ENCODE measurements around the gene RFTN1.

Gene RFTN1

GRCh38 chr3:16329826-16330129 lies 183.7 kb downstream of the RFTN1 start:
- TF ChIP-seq, protein P1, sequence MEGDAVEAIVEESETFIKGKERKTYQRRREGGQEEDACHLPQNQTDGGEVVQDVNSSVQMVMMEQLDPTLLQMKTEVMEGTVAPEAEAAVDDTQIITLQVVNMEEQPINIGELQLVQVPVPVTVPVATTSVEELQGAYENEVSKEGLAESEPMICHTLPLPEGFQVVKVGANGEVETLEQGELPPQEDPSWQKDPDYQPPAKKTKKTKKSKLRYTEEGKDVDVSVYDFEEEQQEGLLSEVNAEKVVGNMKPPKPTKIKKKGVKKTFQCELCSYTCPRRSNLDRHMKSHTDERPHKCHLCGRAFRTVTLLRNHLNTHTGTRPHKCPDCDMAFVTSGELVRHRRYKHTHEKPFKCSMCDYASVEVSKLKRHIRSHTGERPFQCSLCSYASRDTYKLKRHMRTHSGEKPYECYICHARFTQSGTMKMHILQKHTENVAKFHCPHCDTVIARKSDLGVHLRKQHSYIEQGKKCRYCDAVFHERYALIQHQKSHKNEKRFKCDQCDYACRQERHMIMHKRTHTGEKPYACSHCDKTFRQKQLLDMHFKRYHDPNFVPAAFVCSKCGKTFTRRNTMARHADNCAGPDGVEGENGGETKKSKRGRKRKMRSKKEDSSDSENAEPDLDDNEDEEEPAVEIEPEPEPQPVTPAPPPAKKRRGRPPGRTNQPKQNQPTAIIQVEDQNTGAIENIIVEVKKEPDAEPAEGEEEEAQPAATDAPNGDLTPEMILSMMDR (IDR thresholded peaks at IDR 0.05; ENCODE audit: extremely low read depth, insufficient read depth, missing control alignments): no peak
- in situ Hi-C loops (cut with MboI; ENCODE audit: low pct_unique_long_range_greater_than_20kb, low sequenced_read_pairs, unreplicated experiment): no loop called here

DNA sequence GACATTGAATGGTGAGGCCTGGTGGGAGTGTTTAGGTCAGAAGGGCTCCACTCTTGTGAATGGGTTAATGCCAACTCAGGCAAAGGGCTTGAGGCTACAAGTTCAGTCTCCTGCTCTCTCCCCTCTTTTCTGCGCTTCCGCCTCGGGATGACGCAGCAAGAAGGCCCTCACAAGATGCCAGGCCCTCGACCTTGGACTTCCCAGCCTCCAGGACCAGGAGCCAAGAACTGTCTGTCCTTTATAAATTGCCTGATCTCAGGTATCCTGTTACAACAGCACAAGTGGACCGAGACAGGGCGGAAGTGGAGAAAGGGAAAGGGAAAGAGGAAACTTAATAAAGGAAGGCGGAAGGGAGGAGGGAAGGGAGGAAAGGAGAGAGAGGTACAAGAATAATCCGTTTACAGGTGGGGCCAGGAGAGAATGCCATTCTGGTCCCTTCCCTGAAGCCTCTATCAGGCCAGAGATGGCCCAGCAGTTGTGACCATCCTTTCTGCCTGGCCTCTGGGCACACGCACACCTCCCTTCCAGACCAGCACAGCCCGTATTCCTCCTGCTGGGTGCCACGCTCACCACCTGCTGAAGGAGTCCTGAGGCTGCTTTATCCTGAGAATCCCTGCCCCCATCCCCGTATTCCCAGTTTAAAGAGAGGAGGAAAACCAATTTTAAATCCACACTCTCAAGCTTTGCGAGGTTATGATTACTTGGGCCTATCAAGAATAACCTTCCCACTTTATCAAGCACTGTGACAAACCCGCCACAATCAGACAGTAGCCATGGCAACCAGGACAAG lies 184.3 kb downstream of the RFTN1 start:
- TF ChIP-seq, protein P1 (IDR thresholded peaks at IDR 0.05; ENCODE audit: extremely low read depth, insufficient read depth, missing control alignments): no peak
- in situ Hi-C loops (cut with MboI; ENCODE audit: low pct_unique_long_range_greater_than_20kb, low sequenced_read_pairs, unreplicated experiment): no loop called here
- DNase-seq (ENCODE audit: low spot score): no peak

More at GRCh38 chr3:16329826-16330129, 183.7 kb downstream of the RFTN1 start:
- no peak for DNase-seq (ENCODE audit: low spot score)

GRCh38 chr3:16328124-16328523 lies 185.4 kb downstream of the RFTN1 start:
- no peak for DNase-seq (ENCODE audit: low spot score)
- TF ChIP-seq, protein P1 (IDR thresholded peaks at IDR 0.05; ENCODE audit: extremely low read depth, insufficient read depth, missing control alignments): no peak
- in situ Hi-C loops (cut with MboI; ENCODE audit: low pct_unique_long_range_greater_than_20kb, low sequenced_read_pairs, unreplicated experiment): no loop called here

DNA sequence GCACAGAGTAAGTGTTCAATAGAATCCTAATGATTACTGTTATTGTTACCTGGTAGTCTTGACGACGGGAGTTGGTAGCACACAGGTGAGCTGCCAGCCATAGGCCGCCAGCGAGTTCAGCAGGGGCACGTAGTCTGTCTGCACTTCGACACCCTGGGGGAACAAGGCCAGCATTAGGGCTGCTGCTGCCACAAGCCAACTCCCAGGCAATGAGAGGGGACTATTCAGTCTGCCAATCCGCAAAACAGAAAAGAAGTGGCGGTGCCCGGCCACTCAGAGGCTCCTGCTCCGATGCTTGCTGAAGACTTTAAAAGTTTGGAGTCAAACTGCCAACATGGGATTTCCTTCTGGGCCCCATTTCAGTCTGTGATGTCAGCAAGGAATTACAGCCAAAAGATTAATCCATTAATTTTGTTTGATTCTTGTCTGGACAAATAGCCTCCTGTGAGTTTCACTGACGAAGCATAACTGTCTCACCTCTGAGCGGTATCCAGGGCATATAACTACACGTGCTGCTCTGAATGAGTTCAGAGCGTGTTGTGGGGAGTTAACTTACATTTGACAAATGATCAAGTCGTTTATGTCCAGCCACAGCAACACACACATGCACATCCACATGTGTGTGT lies 186.7 kb downstream of the RFTN1 start:
- TF ChIP-seq, protein P1 (IDR thresholded peaks at IDR 0.05; ENCODE audit: extremely low read depth, insufficient read depth, missing control alignments): no peak
- in situ Hi-C loops (cut with MboI; ENCODE audit: low pct_unique_long_range_greater_than_20kb, low sequenced_read_pairs, unreplicated experiment): no loop called here
- DNase-seq (ENCODE audit: low spot score): no peak

DNA sequence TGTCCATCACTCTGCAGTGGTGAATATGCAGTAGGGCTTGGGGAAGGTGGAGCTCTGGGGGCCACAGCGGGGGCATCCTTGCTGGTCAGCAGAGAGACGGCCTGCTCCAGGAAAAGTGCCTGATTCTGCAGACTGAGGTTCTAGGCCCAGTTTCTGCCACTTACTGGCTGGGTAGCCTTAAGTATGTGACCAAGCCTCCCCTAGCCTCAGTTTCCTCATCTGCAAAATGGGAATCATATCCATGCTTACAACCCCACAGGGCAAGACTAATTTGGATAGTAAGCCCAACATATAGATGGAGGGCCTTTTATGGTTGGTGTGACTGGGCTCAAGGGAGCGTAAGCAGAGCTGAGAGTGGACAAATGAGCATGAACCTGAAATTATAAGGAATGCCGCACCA lies 187.6 kb downstream of the RFTN1 start:
- in situ Hi-C loops (cut with MboI; ENCODE audit: low pct_unique_long_range_greater_than_20kb, low sequenced_read_pairs, unreplicated experiment): no loop called here
- TF ChIP-seq, protein P1 (IDR thresholded peaks at IDR 0.05; ENCODE audit: extremely low read depth, insufficient read depth, missing control alignments): no peak
- DNase-seq (ENCODE audit: low spot score): no peak

DNA sequence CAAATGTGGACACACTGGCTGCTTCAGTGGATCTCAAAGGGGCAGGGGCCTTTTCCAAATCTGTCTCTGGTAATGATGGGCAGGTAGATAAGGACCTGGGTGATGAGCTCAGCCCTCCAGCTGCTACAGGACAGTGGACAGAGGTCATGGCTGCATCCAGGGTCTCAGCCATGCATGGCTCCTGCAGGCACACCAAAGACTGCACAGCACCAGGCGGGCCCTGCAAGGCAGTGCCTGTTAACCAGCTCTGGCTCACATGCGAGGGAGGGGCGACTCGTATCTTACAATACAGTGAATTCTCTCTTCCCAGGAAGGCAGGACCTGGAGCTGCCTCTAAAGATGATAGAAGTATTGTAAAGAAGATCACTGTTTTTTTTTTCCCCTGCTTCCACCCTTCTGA lies 189.8 kb downstream of the RFTN1 start:
- DNase-seq (ENCODE audit: low spot score): no peak
- in situ Hi-C loops (cut with MboI; ENCODE audit: low pct_unique_long_range_greater_than_20kb, low sequenced_read_pairs, unreplicated experiment): no loop called here
- TF ChIP-seq, protein P1 (IDR thresholded peaks at IDR 0.05; ENCODE audit: extremely low read depth, insufficient read depth, missing control alignments): no peak

Measured in GM13977 (cell line).